ENCODE measurements around the gene EFCC1.

Gene EFCC1

DNA sequence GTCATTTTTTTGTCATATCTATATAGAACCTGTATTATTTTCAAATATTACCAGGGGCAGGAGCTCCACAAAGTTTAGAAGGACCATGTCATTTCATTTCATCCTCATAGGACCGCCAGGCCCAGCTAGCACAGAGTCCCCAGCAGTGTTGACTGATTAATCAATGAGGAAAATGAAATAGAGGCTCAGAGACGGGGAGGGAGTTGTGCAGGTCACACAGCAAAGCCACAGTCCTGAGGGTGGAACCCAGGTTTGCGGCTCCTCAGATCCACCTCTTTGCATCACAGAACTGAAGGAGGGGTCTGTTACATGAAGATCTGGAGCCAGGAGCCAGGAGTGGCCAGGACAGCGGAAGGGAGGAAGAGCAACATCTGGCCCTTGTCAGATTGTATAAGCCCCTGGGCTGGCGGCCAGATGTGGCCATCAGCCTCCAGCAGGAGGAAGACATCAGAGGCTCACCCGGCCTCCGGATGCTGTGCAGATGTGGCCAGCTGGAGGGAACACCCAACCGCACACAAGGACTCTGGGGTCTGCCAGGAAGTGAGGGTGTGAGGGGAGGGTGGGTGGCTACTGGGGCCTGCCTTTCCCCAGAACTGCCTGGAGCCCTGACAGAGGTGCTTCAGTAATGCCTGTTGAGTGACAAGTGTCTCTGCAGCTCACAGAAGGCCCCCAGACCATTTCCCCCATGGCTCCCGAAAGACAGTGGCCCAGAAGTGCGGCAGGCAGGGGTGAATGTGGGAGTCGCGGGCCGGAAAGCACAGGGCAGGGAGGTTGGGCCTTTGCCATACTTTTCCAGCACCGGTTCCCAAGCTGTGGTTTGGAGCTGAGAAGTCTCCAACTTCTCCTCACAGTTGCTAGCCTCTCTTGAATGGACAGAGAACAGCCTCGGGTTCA, 21.3 kb downstream of the EFCC1 start:
- no peak overlapping the region for H3K27ac ChIP-seq
- TF ChIP-seq, protein P1, sequence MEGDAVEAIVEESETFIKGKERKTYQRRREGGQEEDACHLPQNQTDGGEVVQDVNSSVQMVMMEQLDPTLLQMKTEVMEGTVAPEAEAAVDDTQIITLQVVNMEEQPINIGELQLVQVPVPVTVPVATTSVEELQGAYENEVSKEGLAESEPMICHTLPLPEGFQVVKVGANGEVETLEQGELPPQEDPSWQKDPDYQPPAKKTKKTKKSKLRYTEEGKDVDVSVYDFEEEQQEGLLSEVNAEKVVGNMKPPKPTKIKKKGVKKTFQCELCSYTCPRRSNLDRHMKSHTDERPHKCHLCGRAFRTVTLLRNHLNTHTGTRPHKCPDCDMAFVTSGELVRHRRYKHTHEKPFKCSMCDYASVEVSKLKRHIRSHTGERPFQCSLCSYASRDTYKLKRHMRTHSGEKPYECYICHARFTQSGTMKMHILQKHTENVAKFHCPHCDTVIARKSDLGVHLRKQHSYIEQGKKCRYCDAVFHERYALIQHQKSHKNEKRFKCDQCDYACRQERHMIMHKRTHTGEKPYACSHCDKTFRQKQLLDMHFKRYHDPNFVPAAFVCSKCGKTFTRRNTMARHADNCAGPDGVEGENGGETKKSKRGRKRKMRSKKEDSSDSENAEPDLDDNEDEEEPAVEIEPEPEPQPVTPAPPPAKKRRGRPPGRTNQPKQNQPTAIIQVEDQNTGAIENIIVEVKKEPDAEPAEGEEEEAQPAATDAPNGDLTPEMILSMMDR (conservative IDR thresholded peaks at IDR 0.05; ENCODE audit: low read depth) = no peak
- ChIA-PET CTCF (interaction anchor here (0.6 to 1.8 kb wide), 3 partner anchors 52 to 942 kb away, joined by 4 to 6 read pairs (median 4); no protein-coding TSS in a partner anchor), POLR2A (ENCODE audit: low non-redundant PET) (no interaction called here)
- no peak for DNase-seq (ENCODE audit: low spot score)

DNA sequence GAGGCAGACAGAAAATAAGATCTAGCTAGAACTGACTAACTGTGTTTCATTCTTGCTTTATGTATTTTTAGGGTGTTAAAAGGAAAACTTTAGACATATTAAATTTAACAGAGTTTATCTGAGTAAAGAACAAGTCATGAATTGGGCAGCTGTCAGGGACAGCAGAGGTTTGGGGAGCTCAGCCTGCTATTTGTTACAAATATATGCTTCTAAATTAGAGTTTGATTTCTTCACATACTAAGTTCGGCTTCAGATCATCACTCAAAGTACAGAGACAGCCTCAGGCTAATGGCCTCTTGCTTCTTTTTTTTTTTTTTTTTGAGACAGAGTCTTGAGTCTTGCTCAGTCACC, 21.9 kb downstream of the EFCC1 start:
- TF ChIP-seq, protein P1 (conservative IDR thresholded peaks at IDR 0.05; ENCODE audit: low read depth) = no peak
- H3K27ac ChIP-seq = no peak overlapping the region
- DNase-seq (ENCODE audit: low spot score) = no peak
- ChIA-PET POLR2A (ENCODE audit: low non-redundant PET) (no interaction called here), CTCF (interaction anchor here (0.6 to 1.8 kb wide), 4 partner anchors 14 to 941 kb away, joined by 4 to 8 read pairs (median 5); no protein-coding TSS in a partner anchor)

DNA sequence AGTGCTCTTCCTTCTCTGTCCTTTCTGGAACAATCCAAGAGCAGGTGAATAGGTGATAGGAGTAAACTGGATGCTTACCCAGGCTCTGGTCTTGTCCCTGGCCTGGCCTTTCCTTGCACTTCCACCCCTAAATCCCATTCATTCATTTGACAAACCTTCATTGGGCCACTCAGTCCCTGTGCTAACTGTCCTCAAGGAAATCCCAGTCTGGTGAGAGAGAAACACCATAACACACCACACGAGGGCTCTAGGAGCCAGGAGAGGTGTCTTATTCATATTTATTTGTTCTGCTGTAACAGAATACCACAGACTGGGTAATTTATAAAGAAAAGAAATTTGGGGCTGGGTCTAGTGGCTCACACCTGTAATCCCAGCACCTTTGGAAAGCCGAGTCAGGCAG, 22.8 kb downstream of the EFCC1 start:
- ChIA-PET CTCF (interaction anchor here (0.5 to 1.8 kb wide), 4 partner anchors 15 to 191 kb away, joined by 3 to 8 read pairs (median 4); no protein-coding TSS in a partner anchor), POLR2A (ENCODE audit: low non-redundant PET) (no interaction called here)
- TF ChIP-seq, protein P1 (conservative IDR thresholded peaks at IDR 0.05; ENCODE audit: low read depth) = 0 out of 2 replicates have a peak, but pooled peaks have one; percentile 18
- peak; percentile 37 for DNase-seq (ENCODE audit: low spot score)
- no peak overlapping the region for H3K27ac ChIP-seq

DNA sequence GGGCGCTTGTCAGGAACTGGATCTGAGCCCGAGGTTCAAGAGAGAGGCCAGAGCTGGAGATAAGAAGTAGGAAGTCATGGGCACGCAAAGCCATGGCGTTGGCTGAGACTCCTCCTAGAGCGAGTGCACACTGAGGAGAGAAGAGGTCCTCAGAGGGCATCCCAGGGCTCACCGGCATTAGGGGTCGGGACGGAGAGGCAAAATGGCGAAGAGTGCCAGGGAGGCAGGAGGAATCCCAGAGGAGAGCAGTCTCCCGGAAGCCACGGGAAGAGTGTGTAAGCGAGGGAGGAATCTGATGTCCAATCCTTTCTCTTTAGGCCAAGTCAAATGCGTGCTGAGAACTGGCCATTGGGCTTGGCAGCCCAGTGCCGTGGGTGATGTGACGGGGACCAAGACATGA, 24.0 kb downstream of the EFCC1 start:
- ChIA-PET CTCF (interaction anchor here (2.4 kb wide), 1 partner anchor 54 kb away, joined by 8 read pairs; no protein-coding TSS in a partner anchor), POLR2A (ENCODE audit: low non-redundant PET) (no interaction called here)
- TF ChIP-seq, protein P1 (conservative IDR thresholded peaks at IDR 0.05; ENCODE audit: low read depth) = no peak
- no peak overlapping the region for H3K27ac ChIP-seq
- no peak for DNase-seq (ENCODE audit: low spot score)

DNA sequence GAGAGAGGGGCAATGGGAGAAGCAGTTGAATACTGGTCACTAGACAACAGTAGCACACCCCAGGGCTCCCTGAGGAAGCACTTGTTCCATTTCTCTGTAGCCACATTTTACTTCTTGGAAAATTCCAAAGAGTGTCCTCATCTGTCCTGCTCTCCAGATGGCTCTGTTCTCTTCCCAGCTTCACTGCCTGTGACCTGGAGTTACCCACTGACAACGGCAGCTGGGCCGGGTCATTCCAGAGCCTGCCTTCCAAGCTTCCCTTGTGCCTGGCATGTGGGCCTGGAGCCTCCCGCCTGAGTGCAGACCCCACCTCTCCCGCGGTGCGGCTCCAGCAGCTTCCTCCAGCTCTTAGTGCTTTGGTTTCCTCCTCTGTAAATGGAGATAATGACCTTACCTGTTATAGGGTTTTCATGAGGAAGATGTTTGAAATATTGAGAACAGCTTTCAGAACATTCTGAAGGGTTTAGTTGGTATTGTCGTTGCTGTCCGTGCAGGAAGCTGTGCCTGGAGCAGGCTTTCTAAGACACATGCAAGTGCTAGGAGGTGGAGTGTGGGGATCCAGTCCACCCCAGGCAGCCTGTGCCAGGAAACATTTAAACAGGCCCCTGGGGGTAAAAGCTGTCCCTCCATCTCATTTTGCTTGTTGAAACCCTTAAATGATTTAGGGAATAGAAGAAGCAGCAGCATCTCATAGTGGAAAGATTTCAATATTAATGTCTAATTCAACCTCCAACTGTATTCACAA, 24.8 kb downstream of the EFCC1 start:
- ChIA-PET POLR2A (ENCODE audit: low non-redundant PET) (no interaction called here), CTCF (interaction anchor here (0.6 to 2.4 kb wide), 4 partner anchors 12 to 1167 kb away, joined by 3 to 8 read pairs (median 3); no protein-coding TSS in a partner anchor)
- no peak overlapping the region for H3K27ac ChIP-seq
- DNase-seq (ENCODE audit: low spot score) = no peak
- TF ChIP-seq, protein P1 (conservative IDR thresholded peaks at IDR 0.05; ENCODE audit: low read depth) = no peak
